MM.1S (cell line): ENCODE results near the gene AKAP1.

ENCODE experiments used
- DNase-seq: peaks from one replicate; pipeline ENCODE4 v3.0.0-alpha.2; 2015
- H2AFZ ChIP-seq: fragments of 300-600 bp; sonication (generic); 2 replicates; pipeline ENCODE4 v1.6.0; 2016; ENCODE audit warnings: antibody characterized with exemption, low read length
- H3F3A ChIP-seq: fragments of 300-600 bp; sonication (generic); 2 replicates; pipeline ENCODE4 v1.6.1; 2016; ENCODE audit warnings: mild to moderate bottlenecking, antibody characterized with exemption, low read length, moderate library complexity, mixed read lengths; ENCODE audit not compliant: insufficient read depth
- H3K27ac ChIP-seq: fragments of 300-600 bp; sonication (generic); 2 replicates; pipeline ENCODE4 v1.5.1; 2016; ENCODE audit warnings: mild to moderate bottlenecking, low read length
- H3K27me3 ChIP-seq: fragments of 300-600 bp; sonication (generic); replicated peaks from 2 replicates; pipeline ENCODE4 v1.6.0; 2016; ENCODE audit warnings: low read length; ENCODE audit not compliant: insufficient read depth
- H3K36me3 ChIP-seq: fragments of 300-600 bp; sonication (generic); replicated peaks from 2 replicates; pipeline ENCODE4 v1.6.1; 2016; ENCODE audit warnings: mild to moderate bottlenecking, low read length, mixed read lengths; ENCODE audit not compliant: insufficient read depth
- H3K4me1 ChIP-seq: fragments of 300-600 bp; sonication (generic); 2 replicates; pipeline ENCODE4 v1.6.1; 2016; ENCODE audit warnings: low read length, mixed read lengths
- H3K4me2 ChIP-seq: fragments of 300-600 bp; sonication (generic); 2 replicates; pipeline ENCODE4 v1.6.0; 2016; ENCODE audit warnings: low read depth, low read length
- H3K4me3 ChIP-seq: fragments of 300-600 bp; sonication (generic); 2 replicates; pipeline ENCODE4 v1.5.1; 2016; ENCODE audit warnings: low read length, mixed read lengths
- H3K79me2 ChIP-seq: fragments of 300-600 bp; sonication (generic); 2 replicates; pipeline ENCODE4 v1.6.1; 2016; ENCODE audit warnings: mixed run types, low read length, mixed read lengths
- H3K9ac ChIP-seq: fragments of 300-600 bp; sonication (generic); 2 replicates; pipeline ENCODE4 v1.6.1; 2016; ENCODE audit warnings: low read length, mixed read lengths
- H3K9me2 ChIP-seq: fragments of 300-600 bp; sonication (generic); replicated peaks from 2 replicates; pipeline ENCODE4 v1.6.1; 2016; ENCODE audit warnings: mild to moderate bottlenecking, low read length, mixed read lengths; ENCODE audit not compliant: insufficient read depth
- H3K9me3 ChIP-seq: fragments of 300-600 bp; sonication (generic); replicated peaks from 2 replicates; pipeline ENCODE4 v1.6.1; 2016; ENCODE audit warnings: mild to moderate bottlenecking, low read length, mixed read lengths; ENCODE audit not compliant: insufficient read depth
- H4K20me1 ChIP-seq: fragments of 300-600 bp; sonication (generic); 2 replicates; pipeline ENCODE4 v1.6.1; 2016; ENCODE audit warnings: mild to moderate bottlenecking, low read length, moderate library complexity, mixed read lengths; ENCODE audit not compliant: insufficient read depth
- EZH2 ChIP-seq: fragments of 300-600 bp; sonication (generic); optimal IDR thresholded peaks from 2 replicates; pipeline ENCODE3; 2017; ENCODE audit warnings: low read depth, mild to moderate bottlenecking, antibody characterized with exemption, low read length, mixed read lengths
- EZH2phosphoT487 ChIP-seq: fragments of 300-600 bp; sonication (generic); IDR thresholded peaks from 2 replicates; pipeline ENCODE4 v1.6.1; 2018; ENCODE audit warnings: antibody characterized with exemption, low read length
- TF ChIP-seq, protein P1 (sequence below): fragments of 300-600 bp; sonication (generic); IDR thresholded peaks from 2 replicates; pipeline ENCODE4 v1.5.1; 2016; ENCODE audit warnings: antibody characterized with exemption, low read length, mixed read lengths

AKAP1 gene

DNA sequence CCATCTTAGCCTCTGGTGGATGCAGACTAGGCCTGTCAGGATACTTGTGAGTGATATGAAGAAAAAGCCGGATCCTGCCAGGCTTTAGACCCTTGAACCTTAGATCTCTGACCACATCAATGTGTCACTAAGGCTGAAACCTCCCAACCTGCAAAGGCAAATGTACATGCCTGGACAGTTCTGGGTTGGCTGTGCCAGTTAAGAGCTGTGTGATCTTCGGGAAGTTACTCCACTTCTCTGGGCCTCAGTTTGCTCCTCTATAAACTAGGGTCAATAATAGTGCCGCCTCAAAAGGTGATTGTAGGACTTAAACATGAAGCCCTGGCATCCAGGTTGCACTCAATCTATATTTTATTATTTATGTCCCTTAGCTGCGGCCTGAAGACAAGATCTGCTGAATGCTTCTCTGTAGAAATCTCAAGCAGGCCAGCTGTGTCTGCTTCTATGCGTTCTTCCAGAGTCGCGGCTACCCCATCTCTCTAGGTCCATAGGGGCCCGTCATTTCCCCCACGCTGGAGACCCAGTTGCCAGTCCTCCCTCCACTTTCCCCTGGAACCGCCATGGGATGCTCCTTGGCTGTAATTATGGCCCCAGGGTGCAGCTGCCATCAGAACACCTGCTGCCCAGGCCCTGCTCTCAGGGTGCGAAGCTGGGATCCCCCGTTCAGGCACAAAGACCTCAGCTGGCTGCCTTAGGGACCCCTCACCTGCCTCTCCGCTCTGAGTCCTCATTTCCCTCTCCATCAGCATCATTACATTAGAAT, 50.2 kb downstream of the AKAP1 start:
- Histone ChIP-seq H3K4me1 (no peaks in the 10 kb centered on the region), H3K27ac (no peak overlapping the region), H3K9ac (no peak overlapping the region), H3K4me3 (no peak overlapping the region), H3K9me3 (no peaks in the 10 kb centered on the region), H3F3A (no peaks in the 10 kb centered on the region), H3K79me2 (no peaks in the 10 kb centered on the region), H3K36me3 (no peaks in the 10 kb centered on the region), H3K27me3 (no peaks in the 10 kb centered on the region), H2AFZ (no peak overlapping the region), H3K4me2 (no peak overlapping the region), H4K20me1 (no peaks in the 10 kb centered on the region), H3K9me2 (no peaks in the 10 kb centered on the region)
- TF ChIP-seq EZH2 (no peak), EZH2phosphoT487 (no peak)
- TF ChIP-seq, protein P1, sequence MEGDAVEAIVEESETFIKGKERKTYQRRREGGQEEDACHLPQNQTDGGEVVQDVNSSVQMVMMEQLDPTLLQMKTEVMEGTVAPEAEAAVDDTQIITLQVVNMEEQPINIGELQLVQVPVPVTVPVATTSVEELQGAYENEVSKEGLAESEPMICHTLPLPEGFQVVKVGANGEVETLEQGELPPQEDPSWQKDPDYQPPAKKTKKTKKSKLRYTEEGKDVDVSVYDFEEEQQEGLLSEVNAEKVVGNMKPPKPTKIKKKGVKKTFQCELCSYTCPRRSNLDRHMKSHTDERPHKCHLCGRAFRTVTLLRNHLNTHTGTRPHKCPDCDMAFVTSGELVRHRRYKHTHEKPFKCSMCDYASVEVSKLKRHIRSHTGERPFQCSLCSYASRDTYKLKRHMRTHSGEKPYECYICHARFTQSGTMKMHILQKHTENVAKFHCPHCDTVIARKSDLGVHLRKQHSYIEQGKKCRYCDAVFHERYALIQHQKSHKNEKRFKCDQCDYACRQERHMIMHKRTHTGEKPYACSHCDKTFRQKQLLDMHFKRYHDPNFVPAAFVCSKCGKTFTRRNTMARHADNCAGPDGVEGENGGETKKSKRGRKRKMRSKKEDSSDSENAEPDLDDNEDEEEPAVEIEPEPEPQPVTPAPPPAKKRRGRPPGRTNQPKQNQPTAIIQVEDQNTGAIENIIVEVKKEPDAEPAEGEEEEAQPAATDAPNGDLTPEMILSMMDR: no peak
- no peak for DNase-seq

DNA sequence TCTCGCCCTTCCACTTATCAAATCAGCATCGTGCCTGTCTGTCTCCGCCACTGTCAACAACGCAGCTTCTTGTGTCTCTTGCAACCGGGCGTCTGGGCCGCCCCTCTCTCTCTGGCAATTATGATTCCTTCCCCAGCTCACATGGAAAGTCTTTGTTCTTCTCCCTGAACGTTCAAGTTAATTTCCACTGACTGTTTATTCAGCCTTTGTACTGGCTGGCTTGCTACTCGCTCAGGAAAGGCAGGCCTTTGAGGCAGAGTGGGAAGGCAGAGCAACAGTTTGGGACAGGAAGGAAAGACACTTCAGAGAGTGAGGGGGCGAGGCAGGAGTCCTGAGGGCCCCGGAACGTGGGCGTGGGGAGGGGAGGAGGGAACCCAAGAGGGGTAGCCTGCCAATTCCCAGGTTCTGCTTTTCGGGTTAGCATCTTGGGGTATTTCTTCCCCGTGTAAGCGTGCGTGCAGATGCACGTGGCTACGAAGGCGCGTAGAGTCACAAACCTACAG, 50.8 kb downstream of the AKAP1 start:
- H4K20me1 ChIP-seq: no peaks in the 10 kb centered on the region
- no peak overlapping the region for H3K27ac ChIP-seq
- H3K36me3 ChIP-seq: no peaks in the 10 kb centered on the region
- no peaks in the 10 kb centered on the region for H3K4me1 ChIP-seq
- H3K4me3 ChIP-seq: no peak overlapping the region
- no peak overlapping the region for H3K4me2 ChIP-seq
- no peaks in the 10 kb centered on the region for H3K9me2 ChIP-seq
- no peak for DNase-seq
- H3K79me2 ChIP-seq: no peaks in the 10 kb centered on the region
- TF ChIP-seq EZH2phosphoT487: no peak
- H2AFZ ChIP-seq: no peak overlapping the region
- H3K9me3 ChIP-seq: no peaks in the 10 kb centered on the region
- no peaks in the 10 kb centered on the region for H3F3A ChIP-seq
- H3K9ac ChIP-seq: no peak overlapping the region
- no peaks in the 10 kb centered on the region for H3K27me3 ChIP-seq

DNA sequence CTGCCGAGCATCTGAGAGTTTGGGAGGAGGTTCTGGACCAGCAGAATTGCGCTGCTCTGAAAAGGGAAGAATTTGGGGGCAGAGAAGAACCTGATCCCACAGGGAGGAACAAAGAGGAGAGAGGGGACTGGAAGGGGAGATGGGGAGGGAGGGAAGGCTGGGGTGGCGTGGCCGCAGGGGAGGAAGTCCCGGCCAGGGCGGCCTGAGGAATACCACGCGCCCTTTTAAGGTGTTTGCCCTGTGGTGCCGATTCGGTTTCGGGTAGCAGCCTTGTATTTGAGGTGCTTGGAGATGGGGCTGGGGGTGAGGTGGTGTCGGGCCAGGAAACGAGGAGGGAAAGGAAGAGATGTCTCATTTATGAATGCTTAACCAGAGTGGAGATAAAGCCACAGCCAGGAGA, 51.3 kb downstream of the AKAP1 start:
- no peaks in the 10 kb centered on the region for H3K27me3 ChIP-seq
- H4K20me1 ChIP-seq: no peaks in the 10 kb centered on the region
- no peaks in the 10 kb centered on the region for H3K36me3 ChIP-seq
- no peak overlapping the region for H3K9ac ChIP-seq
- no peak for DNase-seq
- no peaks in the 10 kb centered on the region for H3K79me2 ChIP-seq
- H3K9me2 ChIP-seq: no peaks in the 10 kb centered on the region
- no peak overlapping the region for H2AFZ ChIP-seq
- no peak overlapping the region for H3K27ac ChIP-seq
- TF ChIP-seq EZH2phosphoT487: no peak
- TF ChIP-seq EZH2: no peak
- TF ChIP-seq, protein P1: no peak
- H3K4me2 ChIP-seq: no peak overlapping the region
- H3K9me3 ChIP-seq: no peaks in the 10 kb centered on the region
- H3K4me1 ChIP-seq: no peaks in the 10 kb centered on the region
- no peak overlapping the region for H3K4me3 ChIP-seq
- no peaks in the 10 kb centered on the region for H3F3A ChIP-seq
